HUES48 (cell line): ENCODE data around the gene ZNF710.

Source experiments
- H3K27ac ChIP-seq: one replicate; pipeline ENCODE4 v1.7.0; 2013; ENCODE audit warnings: low read depth, low read length, inconsistent platforms
- H3K27me3 ChIP-seq: 2 replicates; pipeline ENCODE4 v1.6.1; 2013; ENCODE audit warnings: mild to moderate bottlenecking, low read length; ENCODE audit not compliant: control insufficient read depth, insufficient read depth
- H3K36me3 ChIP-seq: 2 replicates; pipeline ENCODE4 v1.6.1; 2013; ENCODE audit warnings: low read length; ENCODE audit not compliant: control insufficient read depth, insufficient read depth
- H3K4me1 ChIP-seq: 2 replicates; pipeline ENCODE4 v1.6.1; 2013; ENCODE audit warnings: mild to moderate bottlenecking, low read length; ENCODE audit not compliant: control insufficient read depth, insufficient read depth
- H3K4me3 ChIP-seq: 2 replicates; pipeline ENCODE4 v1.5.1; 2013; ENCODE audit warnings: mild to moderate bottlenecking, low read depth, low read length
- H3K9ac ChIP-seq: 2 replicates; pipeline ENCODE4 v1.6.1; 2013; ENCODE audit warnings: mild to moderate bottlenecking, low read depth, low read length, moderate library complexity
- H3K9me3 ChIP-seq: 2 replicates; pipeline ENCODE4 v1.6.1; 2013; ENCODE audit warnings: low read length; ENCODE audit not compliant: control insufficient read depth, insufficient read depth

Gene ZNF710

GRCh38 chr15:90040618-90041017 lies 39.5 kb downstream of the ZNF710 start:
- Histone ChIP-seq H3K4me3 (no peak overlapping the region), H3K36me3 (no peaks in the 10 kb centered on the region), H3K9me3 (no peaks in the 10 kb centered on the region), H3K4me1 (peaks cover 21% of the 10 kb centered on the region), H3K27me3 (no peaks in the 10 kb centered on the region), H3K9ac (no peak overlapping the region), H3K27ac (no peak overlapping the region)

DNA sequence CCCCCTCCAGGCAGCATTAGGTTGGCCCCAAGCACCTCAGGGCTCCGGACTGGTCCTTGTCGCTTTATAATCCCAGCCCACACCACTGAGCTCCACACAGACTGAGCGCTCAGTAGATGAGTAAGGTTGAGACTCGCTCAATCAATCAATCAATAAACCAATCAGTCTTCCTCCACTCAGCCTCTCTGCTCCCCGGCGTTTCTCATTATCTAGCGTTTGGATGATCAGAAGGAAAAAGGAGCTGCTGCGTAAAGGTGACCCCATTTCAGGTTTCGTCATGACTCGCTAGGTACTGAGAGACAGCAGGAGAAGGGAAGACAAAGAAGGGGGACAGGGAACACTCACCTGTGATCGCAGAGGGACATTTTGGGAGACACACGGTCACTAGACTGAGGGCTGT lies 41.2 kb downstream of the ZNF710 start:
- H3K4me3 ChIP-seq: no peak overlapping the region
- no peak overlapping the region for H3K27ac ChIP-seq
- H3K4me1 ChIP-seq: peaks cover 13% of the 10 kb centered on the region
- H3K9me3 ChIP-seq: no peaks in the 10 kb centered on the region
- no peaks in the 10 kb centered on the region for H3K27me3 ChIP-seq
- no peaks in the 10 kb centered on the region for H3K36me3 ChIP-seq
- no peak overlapping the region for H3K9ac ChIP-seq

GRCh38 chr15:90042766-90043529 lies 41.8 kb downstream of the ZNF710 start:
- H3K9me3 ChIP-seq: no peaks in the 10 kb centered on the region
- no peak overlapping the region for H3K4me3 ChIP-seq
- peaks cover 11% of the 10 kb centered on the region for H3K4me1 ChIP-seq
- peak overlapping the region; percentile 3 for H3K27ac ChIP-seq
- H3K9ac ChIP-seq: no peak overlapping the region
- no peaks in the 10 kb centered on the region for H3K27me3 ChIP-seq
- H3K36me3 ChIP-seq: no peaks in the 10 kb centered on the region

- Histone ChIP-seq H3K27me3 (no peaks in the 10 kb centered on the region), H3K4me3 (no peak overlapping the region), H3K36me3 (no peaks in the 10 kb centered on the region), H3K9ac (no peak overlapping the region), H3K27ac (peak overlapping the region; percentile 3), H3K4me1 (peaks cover 7% of the 10 kb centered on the region), H3K9me3 (no peaks in the 10 kb centered on the region)
Observed at GRCh38 chr15:90043530-90044010, 42.4 kb downstream of the ZNF710 start.

GRCh38 chr15:90044191-90044590 lies 43.1 kb downstream of the ZNF710 start:
- Histone ChIP-seq H3K36me3 (no peaks in the 10 kb centered on the region), H3K4me1 (peaks cover 7% of the 10 kb centered on the region), H3K27ac (no peak overlapping the region), H3K9ac (no peak overlapping the region), H3K4me3 (no peak overlapping the region), H3K27me3 (no peaks in the 10 kb centered on the region), H3K9me3 (no peaks in the 10 kb centered on the region)

- Histone ChIP-seq H3K4me3 (no peak overlapping the region), H3K9ac (no peak overlapping the region), H3K9me3 (no peaks in the 10 kb centered on the region), H3K27me3 (no peaks in the 10 kb centered on the region), H3K36me3 (no peaks in the 10 kb centered on the region), H3K27ac (no peak overlapping the region), H3K4me1 (peaks cover 7% of the 10 kb centered on the region)
Observed at GRCh38 chr15:90044916-90045371, 43.8 kb downstream of the ZNF710 start.

DNA sequence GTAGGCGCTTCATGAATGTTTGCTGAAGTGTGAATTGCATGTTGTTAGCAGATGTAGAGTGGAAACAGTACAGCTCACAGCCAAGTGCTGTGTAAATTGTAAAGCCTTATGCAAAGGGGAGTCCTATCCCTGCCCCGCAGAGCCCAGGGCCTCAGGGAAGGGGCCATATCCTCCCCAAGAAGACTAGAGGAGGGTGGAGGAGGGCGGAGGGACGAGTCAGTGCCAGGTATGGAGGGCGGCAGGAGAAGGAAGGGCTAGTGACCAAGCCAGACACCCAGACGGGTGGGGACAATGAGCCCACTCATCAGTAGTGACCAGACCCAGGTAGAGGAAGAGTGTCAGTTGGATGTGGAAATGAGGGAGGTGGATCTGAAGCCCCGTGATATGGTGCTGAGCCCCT lies 45.2 kb downstream of the ZNF710 start:
- no peaks in the 10 kb centered on the region for H3K36me3 ChIP-seq
- no peaks in the 10 kb centered on the region for H3K27me3 ChIP-seq
- no peak overlapping the region for H3K27ac ChIP-seq
- no peaks in the 10 kb centered on the region for H3K9me3 ChIP-seq
- H3K9ac ChIP-seq: no peak overlapping the region
- H3K4me3 ChIP-seq: no peak overlapping the region
- 0 out of 2 replicates have a peak, but pooled peaks cover 3% of the 10 kb centered on the region for H3K4me1 ChIP-seq

DNA sequence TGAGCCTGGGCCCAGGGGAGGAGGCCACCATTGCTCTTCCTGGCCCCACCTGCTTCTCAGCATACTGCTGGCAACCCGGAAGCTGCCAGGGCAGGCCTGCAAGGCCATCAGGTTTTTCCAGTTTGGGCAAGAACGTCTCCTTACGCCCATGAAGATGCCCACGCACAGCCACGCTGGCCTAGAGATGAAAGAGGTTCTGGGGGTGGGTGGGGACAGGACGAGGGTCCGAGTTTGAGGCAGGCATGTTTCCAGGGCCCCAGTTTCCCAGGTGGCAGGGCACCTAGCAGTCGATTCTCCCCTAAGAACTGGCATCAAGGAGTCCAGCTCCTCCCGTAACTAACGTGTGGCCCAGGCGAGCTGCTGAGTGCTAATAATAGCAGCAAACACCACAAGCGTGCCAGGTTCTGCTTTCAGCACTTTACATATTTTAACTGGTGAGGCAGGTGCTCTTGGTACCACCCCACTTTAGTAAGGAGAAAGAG lies 45.8 kb downstream of the ZNF710 start:
- Histone ChIP-seq H3K9ac (no peak overlapping the region), H3K4me3 (no peak overlapping the region), H3K27ac (no peak overlapping the region), H3K36me3 (no peaks in the 10 kb centered on the region), H3K4me1 (0 out of 2 replicates have a peak, but pooled peaks cover 3% of the 10 kb centered on the region), H3K27me3 (no peaks in the 10 kb centered on the region), H3K9me3 (no peaks in the 10 kb centered on the region)

DNA sequence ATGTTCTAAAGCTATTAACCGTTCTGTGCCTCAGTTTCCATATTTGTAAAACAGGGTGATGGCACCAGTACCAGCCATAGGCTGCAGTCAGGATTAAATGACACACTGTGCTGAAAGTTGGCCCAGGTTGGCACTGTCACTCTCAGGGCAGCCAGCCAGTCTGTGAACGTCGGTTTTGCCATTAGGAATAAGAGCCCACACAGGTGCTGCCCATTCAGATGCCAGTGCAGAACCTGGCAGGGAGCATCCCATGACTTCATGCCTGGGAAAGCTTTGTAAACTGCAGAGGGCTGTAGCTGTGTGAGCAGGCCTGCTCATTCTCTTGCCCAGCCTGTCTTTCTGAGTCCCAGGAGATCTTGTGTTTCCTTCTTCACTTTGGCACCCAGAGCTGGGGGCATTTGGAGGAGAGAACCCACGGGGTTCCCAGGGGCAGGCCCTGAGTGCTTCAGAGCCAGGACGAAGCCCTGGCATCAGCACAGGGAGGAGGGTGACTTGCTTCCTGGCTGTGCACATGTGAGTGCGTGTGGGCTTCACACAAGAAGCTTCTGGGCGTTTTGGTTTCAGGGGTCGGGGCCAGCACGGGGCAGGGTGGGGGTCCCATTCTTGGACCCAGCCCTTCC lies 46.9 kb downstream of the ZNF710 start:
- Histone ChIP-seq H3K27me3 (no peaks in the 10 kb centered on the region), H3K4me3 (no peak overlapping the region), H3K9ac (no peak overlapping the region), H3K27ac (no peak overlapping the region), H3K36me3 (no peaks in the 10 kb centered on the region), H3K4me1 (0 out of 2 replicates have a peak, but pooled peaks cover 3% of the 10 kb centered on the region), H3K9me3 (no peaks in the 10 kb centered on the region)

- Histone ChIP-seq H3K27ac (no peak overlapping the region), H3K27me3 (no peaks in the 10 kb centered on the region), H3K9ac (no peak overlapping the region), H3K4me1 (no peaks in the 10 kb centered on the region), H3K4me3 (no peak overlapping the region), H3K36me3 (no peaks in the 10 kb centered on the region), H3K9me3 (no peaks in the 10 kb centered on the region)
Observed at GRCh38 chr15:90049030-90049429, 47.9 kb downstream of the ZNF710 start.
